Measurements from ENCODE around the gene ADORA3. TPM values are rescaled to one million over a fixed set of nuclear protein-coding genes. Genes with fewer than 3 reads are reported as not detected.

Gene ADORA3
- total and polyA plus RNA-seq, 10 of the 15 experiments (the other 5 are each of a cell fraction or from before 2014, with no cell fraction given): 0.14 to 0.29 (median 0.18) TPM; not detected in 2

- ChIA-PET CTCF (interaction anchor here (0.6 to 8.7 kb wide), 38 partner anchors 9 to 839 kb away, joined by 3 to 119 read pairs (median 5); partner anchors contain the start of genes ADORA3, INKA2 and TMIGD3), RAD21 (ENCODE audit: unreplicated experiment) (interaction anchor here (0.6 to 3.9 kb wide), 25 partner anchors 10 to 292 kb away, joined by 3 to 29 read pairs (median 4); partner anchors contain the start of genes ADORA3, TMIGD3 and WDR77), SMC1A (ENCODE audit: uncharacterized antibody, unreplicated experiment) (interaction anchor here (0.6 to 12.1 kb wide), 39 partner anchors 9 to 855 kb away, joined by 3 to 128 read pairs (median 4); partner anchors contain the start of gene DDX20), POLR2A (interaction anchor here (0.8 to 1.6 kb wide), 5 partner anchors 9 to 233 kb away, joined by 3 to 4 read pairs (median 4); no protein-coding TSS in a partner anchor)
- H3K36me3 ChIP-seq (ENCODE audit: control insufficient read depth in 2 of 2, insufficient read depth in 2 of 2, low read length in 1 of 2): no peaks in the 10 kb centered on the region
- no peaks in the 10 kb centered on the region for H3K9me3 ChIP-seq (replicated peaks; ENCODE audit: control insufficient read depth, insufficient read depth, low read length)
- intact Hi-C loops (cut with micrococcal nuclease; ENCODE audit: unreplicated experiment): loop anchor here (1.0 to 2.0 kb wide), 4 partner anchors 27 to 288 kb away; no protein-coding TSS in a partner anchor
- in situ Hi-C loops (cut with MboI): loop anchor here (5.0 to 25.0 kb wide), 2 partner anchors 266 to 881 kb away; no protein-coding TSS in a partner anchor
- H3K4me1 ChIP-seq (ENCODE audit: control insufficient read depth, insufficient read depth, low read length): peaks cover 16% of the 10 kb centered on the region
- FAIRE-seq (peak; percentile 93), DNase-seq (ENCODE audit: low read depth, low spot score) (peak; percentile 48), ATAC-seq (peak; percentile 88)
- WGBS (ENCODE audit: insufficient coverage, insufficient replicate concordance, low lambda C conversion rate, missing lambda C conversion rate): 58% methylated on average over 8 of the region's 8 CpGs
- no peak overlapping the region for H3K9ac ChIP-seq (ENCODE audit: control insufficient read depth, insufficient read depth, low read length)
- no peak overlapping the region for H2AFZ ChIP-seq (ENCODE audit: control insufficient read depth, low read depth, low read length)
- no peaks in the 10 kb centered on the region for H3K79me2 ChIP-seq (ENCODE audit: control insufficient read depth, insufficient read depth, low read length)
- BruUV-seq (replicated peaks): no TSS peak
- H3K27ac ChIP-seq (ENCODE audit: control insufficient read depth, insufficient read depth): no peak overlapping the region
- H3K27me3 ChIP-seq (replicated peaks in 1 of 2; ENCODE audit: control insufficient read depth in 2 of 2, insufficient read depth in 2 of 2, low read length in 1 of 2): no peaks in the 10 kb centered on the region
- no peak overlapping the region for H3K4me2 ChIP-seq (ENCODE audit: control insufficient read depth, insufficient read depth)
- H4K20me1 ChIP-seq (ENCODE audit: control insufficient read depth, insufficient read depth): no peaks in the 10 kb centered on the region
- no peak overlapping the region for H3K4me3 ChIP-seq
- TF ChIP-seq HDGF (IDR thresholded peaks at IDR 0.05) (no peak), POU2F2 (IDR thresholded peaks at IDR 0.05; ENCODE audit: borderline replicate concordance, low read depth, low read length) (no peak), MTA2 (IDR thresholded peaks at IDR 0.05; ENCODE audit: low read depth) (no peak), CTCF (IDR thresholded peaks at IDR 0.05 in 2 of 3, conservative IDR thresholded peaks at IDR 0.05 in 1 of 3; ENCODE audit: control insufficient read depth in 2 of 3, extremely low read depth in 1 of 3, insufficient read depth in 1 of 3, low read depth in 3 of 3, low read length in 3 of 3) (peak; percentile 79 to 97 (median 83)), SP1 (IDR thresholded peaks at IDR 0.05; ENCODE audit: low read depth, low read length) (no peak), YY1 (IDR thresholded peaks at IDR 0.05; ENCODE audit: low read depth, low read length) (peak; percentile 58; the same call in 1 of the 2 replicates), TCF3 (IDR thresholded peaks at IDR 0.05; ENCODE audit: borderline replicate concordance, insufficient read depth, low read depth, low read length) (no peak), BHLHE40 (IDR thresholded peaks at IDR 0.05; ENCODE audit: borderline replicate concordance in 1 of 2, low read depth in 2 of 2, low read length in 1 of 2) (0 out of 4 replicates have a peak, but pooled peaks of 1 of the 2 experiments have one; percentile 13), ZNF687 (IDR thresholded peaks at IDR 0.05) (no peak), JUND (IDR thresholded peaks at IDR 0.05; ENCODE audit: low read depth, low read length) (no peak), ZNF217 (IDR thresholded peaks at IDR 0.05) (no peak), SREBF1 (IDR thresholded peaks at IDR 0.05; ENCODE audit: low read length) (no peak), CREB1 (IDR thresholded peaks at IDR 0.05; ENCODE audit: low read depth) (no peak)
Measured at GRCh38 chr1:111481387-111482221, 21.8 kb downstream of the ADORA3 start.
